T-helper 1 cell treated with Interleukin-12 subunit alpha and Interleukin-12 subunit beta and Interleukin-4 antibody, amounts not matched to agents 30 μg/mL and 1 μg/mL, for 36 hours (primary cell): Measurements from ENCODE around the gene PTPN12.

Source experiments
- H3K27ac Mint-ChIP-seq: one replicate; pipeline ENCODE4 v1.8.0; 2021; ENCODE audit warnings: mild to moderate bottlenecking, mixed read lengths
- H3K27me3 Mint-ChIP-seq: one replicate; pipeline ENCODE4 v1.8.0; 2021; ENCODE audit warnings: low read depth, mixed read lengths
- H3K36me3 Mint-ChIP-seq: one replicate; pipeline ENCODE4 v1.8.0; 2021; ENCODE audit warnings: low read depth, mixed read lengths
- H3K4me1 Mint-ChIP-seq: one replicate; pipeline ENCODE4 v1.8.0; 2021; ENCODE audit warnings: low read depth, mixed read lengths
- H3K4me3 Mint-ChIP-seq: one replicate; pipeline ENCODE4 v1.8.0; 2021; ENCODE audit warnings: mild to moderate bottlenecking, moderate library complexity, mixed read lengths
- H3K9me3 Mint-ChIP-seq: one replicate; pipeline ENCODE4 v1.8.0; 2021; ENCODE audit warnings: mixed read lengths

Gene PTPN12

GRCh38 chr7:77549106-77549870 lies 12.2 kb downstream of the PTPN12 start:
- Mint-ChIP-seq H3K4me3 (no peak overlapping the region), H3K27ac (no peak overlapping the region)

GRCh38 chr7:77550586-77550985 lies 13.5 kb downstream of the PTPN12 start:
- Mint-ChIP-seq H3K4me1 (peaks cover 7% of the 10 kb centered on the region), H3K9me3 (no peaks in the 10 kb centered on the region), H3K27ac (no peak overlapping the region), H3K36me3 (peaks cover 3% of the 10 kb centered on the region), H3K4me3 (no peak overlapping the region), H3K27me3 (no peaks in the 10 kb centered on the region)

More at GRCh38 chr7:77549106-77549870, 12.2 kb downstream of the PTPN12 start:
- no peaks in the 10 kb centered on the region for H3K36me3 Mint-ChIP-seq
- peaks cover 3% of the 10 kb centered on the region for H3K4me1 Mint-ChIP-seq
- no peaks in the 10 kb centered on the region for H3K27me3 Mint-ChIP-seq
- H3K9me3 Mint-ChIP-seq: no peaks in the 10 kb centered on the region

DNA sequence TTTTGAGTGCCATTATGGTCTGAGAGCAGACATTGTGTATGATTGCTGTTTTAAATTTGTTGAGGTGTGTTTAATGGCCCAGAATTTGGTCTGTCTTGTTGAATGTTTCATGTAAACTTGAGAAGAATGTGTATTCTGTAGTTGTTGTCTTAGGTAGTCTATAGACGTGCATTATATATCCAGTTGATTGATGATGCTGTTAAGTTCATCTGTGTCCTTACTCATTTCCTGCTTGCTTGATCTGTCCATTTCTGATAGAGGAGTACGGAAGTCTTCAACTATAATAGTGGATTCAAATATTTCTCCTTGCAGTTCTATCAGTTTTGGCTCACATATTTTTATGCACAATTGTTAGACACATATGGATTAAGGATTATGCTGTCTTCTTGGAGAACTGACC lies 16.0 kb downstream of the PTPN12 start:
- H3K27me3 Mint-ChIP-seq: no peaks in the 10 kb centered on the region
- H3K9me3 Mint-ChIP-seq: no peaks in the 10 kb centered on the region
- peaks cover 6% of the 10 kb centered on the region for H3K4me1 Mint-ChIP-seq
- no peak overlapping the region for H3K4me3 Mint-ChIP-seq
- peaks cover 3% of the 10 kb centered on the region for H3K36me3 Mint-ChIP-seq
- H3K27ac Mint-ChIP-seq: no peak overlapping the region

GRCh38 chr7:77558284-77558967 lies 21.3 kb downstream of the PTPN12 start:
- no peaks in the 10 kb centered on the region for H3K9me3 Mint-ChIP-seq
- H3K4me3 Mint-ChIP-seq: no peak overlapping the region
- H3K36me3 Mint-ChIP-seq: peaks cover 3% of the 10 kb centered on the region
- H3K27me3 Mint-ChIP-seq: no peaks in the 10 kb centered on the region
- H3K4me1 Mint-ChIP-seq: peaks cover 4% of the 10 kb centered on the region
- H3K27ac Mint-ChIP-seq: no peak overlapping the region

GRCh38 chr7:77561352-77561751 lies 24.3 kb downstream of the PTPN12 start:
- Mint-ChIP-seq H3K27me3 (no peaks in the 10 kb centered on the region), H3K36me3 (no peaks in the 10 kb centered on the region), H3K27ac (no peak overlapping the region), H3K4me1 (no peaks in the 10 kb centered on the region), H3K9me3 (no peaks in the 10 kb centered on the region), H3K4me3 (no peak overlapping the region)

GRCh38 chr7:77563275-77563674 lies 26.2 kb downstream of the PTPN12 start:
- no peak overlapping the region for H3K4me3 Mint-ChIP-seq
- no peaks in the 10 kb centered on the region for H3K4me1 Mint-ChIP-seq
- H3K9me3 Mint-ChIP-seq: no peaks in the 10 kb centered on the region
- no peaks in the 10 kb centered on the region for H3K27me3 Mint-ChIP-seq
- no peak overlapping the region for H3K27ac Mint-ChIP-seq
- no peaks in the 10 kb centered on the region for H3K36me3 Mint-ChIP-seq

- Mint-ChIP-seq H3K4me1 (peaks cover 3% of the 10 kb centered on the region), H3K27ac (no peak overlapping the region), H3K27me3 (no peaks in the 10 kb centered on the region), H3K9me3 (no peaks in the 10 kb centered on the region), H3K36me3 (no peaks in the 10 kb centered on the region), H3K4me3 (no peak overlapping the region)
These were observed 28.8 kb downstream of the PTPN12 start for GRCh38 chr7:77565917-77566316.

- H3K27ac Mint-ChIP-seq: no peak overlapping the region
- no peaks in the 10 kb centered on the region for H3K9me3 Mint-ChIP-seq
- H3K27me3 Mint-ChIP-seq: no peaks in the 10 kb centered on the region
- H3K36me3 Mint-ChIP-seq: no peaks in the 10 kb centered on the region
- no peak overlapping the region for H3K4me3 Mint-ChIP-seq
- peaks cover 3% of the 10 kb centered on the region for H3K4me1 Mint-ChIP-seq
These were observed 29.3 kb downstream of the PTPN12 start for GRCh38 chr7:77566421-77566820.

GRCh38 chr7:77569514-77570232 lies 32.6 kb downstream of the PTPN12 start:
- no peak overlapping the region for H3K27ac Mint-ChIP-seq
- no peaks in the 10 kb centered on the region for H3K9me3 Mint-ChIP-seq
- H3K27me3 Mint-ChIP-seq: no peaks in the 10 kb centered on the region
- H3K4me1 Mint-ChIP-seq: peaks cover 7% of the 10 kb centered on the region
- H3K36me3 Mint-ChIP-seq: peaks cover 6% of the 10 kb centered on the region
- no peak overlapping the region for H3K4me3 Mint-ChIP-seq

GRCh38 chr7:77570330-77571011 lies 33.4 kb downstream of the PTPN12 start:
- Mint-ChIP-seq H3K9me3 (no peaks in the 10 kb centered on the region), H3K27me3 (no peaks in the 10 kb centered on the region), H3K4me3 (no peak overlapping the region), H3K36me3 (peaks cover 6% of the 10 kb centered on the region), H3K4me1 (peaks cover 7% of the 10 kb centered on the region), H3K27ac (no peak overlapping the region)

GRCh38 chr7:77571801-77572200 lies 34.7 kb downstream of the PTPN12 start:
- H3K4me1 Mint-ChIP-seq: peaks cover 7% of the 10 kb centered on the region
- no peak overlapping the region for H3K4me3 Mint-ChIP-seq

DNA sequence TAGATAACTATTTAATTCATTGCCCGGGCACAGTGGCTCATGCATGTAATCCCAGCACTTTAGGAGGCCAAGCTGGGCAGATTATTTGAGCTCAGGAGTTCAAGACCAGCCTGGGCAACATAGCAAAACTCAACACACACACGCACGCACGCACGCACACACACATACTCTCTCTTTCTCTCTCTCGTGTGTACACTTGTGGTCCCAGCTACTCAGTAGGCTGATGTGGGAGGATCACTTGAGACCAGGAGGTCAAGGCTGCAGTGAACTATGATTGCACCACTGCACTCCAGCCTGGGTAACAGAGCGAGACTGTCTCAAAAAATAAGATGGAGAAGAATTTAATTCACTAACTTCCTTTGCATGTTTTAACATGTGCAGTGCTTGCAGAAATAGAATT lies 38.1 kb downstream of the PTPN12 start:
- Mint-ChIP-seq H3K4me3 (no peak overlapping the region), H3K4me1 (peaks cover 5% of the 10 kb centered on the region), H3K9me3 (no peaks in the 10 kb centered on the region), H3K27ac (no peak overlapping the region), H3K36me3 (peaks cover 8% of the 10 kb centered on the region), H3K27me3 (no peaks in the 10 kb centered on the region)

More at GRCh38 chr7:77571801-77572200, 34.7 kb downstream of the PTPN12 start:
- no peaks in the 10 kb centered on the region for H3K27me3 Mint-ChIP-seq
- peaks cover 6% of the 10 kb centered on the region for H3K36me3 Mint-ChIP-seq
- H3K9me3 Mint-ChIP-seq: no peaks in the 10 kb centered on the region
- no peak overlapping the region for H3K27ac Mint-ChIP-seq

- Mint-ChIP-seq H3K9me3 (no peaks in the 10 kb centered on the region), H3K27me3 (no peaks in the 10 kb centered on the region), H3K4me1 (peaks cover 5% of the 10 kb centered on the region), H3K4me3 (no peak overlapping the region), H3K27ac (no peak overlapping the region), H3K36me3 (peaks cover 11% of the 10 kb centered on the region)
These were observed 39.8 kb downstream of the PTPN12 start for GRCh38 chr7:77576856-77577255.

DNA sequence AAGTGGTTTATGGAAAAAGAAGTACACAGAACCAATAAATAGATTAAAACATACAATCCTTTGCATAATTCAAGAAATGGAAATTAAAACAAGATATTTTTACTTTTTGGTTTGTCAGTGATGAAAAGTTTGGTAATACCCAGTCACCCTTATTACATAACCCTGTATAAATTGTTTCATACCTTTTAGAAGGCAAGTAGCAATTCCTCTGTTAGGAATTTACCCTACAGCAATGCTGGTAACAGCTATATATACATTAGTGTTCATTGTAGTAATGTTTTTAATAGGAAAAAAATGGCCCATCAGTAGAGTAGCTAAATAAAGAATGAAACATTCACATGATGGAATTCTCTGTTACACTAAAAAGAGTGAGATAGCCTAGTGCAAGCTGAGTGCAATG lies 42.7 kb downstream of the PTPN12 start:
- no peak overlapping the region for H3K27ac Mint-ChIP-seq
- H3K4me3 Mint-ChIP-seq: no peak overlapping the region
- H3K4me1 Mint-ChIP-seq: no peaks in the 10 kb centered on the region
- peaks cover 5% of the 10 kb centered on the region for H3K36me3 Mint-ChIP-seq
- H3K9me3 Mint-ChIP-seq: no peaks in the 10 kb centered on the region
- H3K27me3 Mint-ChIP-seq: no peaks in the 10 kb centered on the region
